Astrocyte (in vitro differentiated cells and primary cell): ENCODE results near the gene RAD50. TPM values are rescaled to one million over a fixed set of nuclear protein-coding genes. Genes with fewer than 3 reads are reported as not detected.

Source experiments
- DNase-seq: peaks from one replicate; pipeline ENCODE4 v3.0.0-alpha.2; 2010; ENCODE audit warnings: low read depth
- FAIRE-seq: peaks from 2 replicates; lab custom pipeline; 2011; peaks lifted over from hg19 to GRCh38; lab: Jason Lieb, UNC
- H2AFZ ChIP-seq: 2 replicates; pipeline ENCODE4 v1.6.0; 2012; ENCODE audit warnings: low read depth, low read length, inconsistent platforms
- H3K27ac ChIP-seq: 2 replicates; pipeline ENCODE4 v1.5.1; 2011; ENCODE audit warnings: low read depth, low read length, inconsistent platforms
- H3K27me3 ChIP-seq: 2 replicates; pipeline ENCODE4 v1.6.0; 2011; ENCODE audit warnings: low read length, inconsistent platforms; ENCODE audit not compliant: insufficient read depth
- H3K36me3 ChIP-seq: 2 replicates; pipeline ENCODE4 v1.5.1; 2011; ENCODE audit warnings: low read length, inconsistent platforms; ENCODE audit not compliant: insufficient read depth
- H3K4me1 ChIP-seq: 2 replicates; pipeline ENCODE4 v1.5.1; 2011; ENCODE audit warnings: low read length, inconsistent platforms; ENCODE audit not compliant: insufficient read depth
- H3K4me2 ChIP-seq: 2 replicates; pipeline ENCODE4 v1.6.0; 2012; ENCODE audit warnings: low read length, inconsistent platforms
- H3K4me3 ChIP-seq: 2 replicates; pipeline ENCODE4 v1.5.1; 2011; ENCODE audit warnings: low read depth, mild to moderate bottlenecking, low read length, inconsistent platforms; ENCODE audit not compliant: insufficient read depth
- H3K79me2 ChIP-seq: 2 replicates; pipeline ENCODE4 v1.6.0; 2012; ENCODE audit warnings: mild to moderate bottlenecking, low read length, inconsistent platforms; ENCODE audit not compliant: insufficient read depth
- H3K9ac ChIP-seq: 2 replicates; pipeline ENCODE4 v1.6.0; 2012; ENCODE audit warnings: mild to moderate bottlenecking, low read length, inconsistent platforms
- H3K9me3 ChIP-seq: 2 replicates; pipeline ENCODE4 v1.5.1; 2012; ENCODE audit warnings: low read depth, mild to moderate bottlenecking, low read length, inconsistent platforms; ENCODE audit not compliant: insufficient read depth
- H4K20me1 ChIP-seq: 2 replicates; pipeline ENCODE4 v1.6.0; 2012; ENCODE audit warnings: low read length, inconsistent platforms; ENCODE audit not compliant: insufficient read depth
- H3K27ac Mint-ChIP-seq: one replicate; pipeline ENCODE4 v1.8.0; 2021; ENCODE audit warnings: mild to moderate bottlenecking, mixed read lengths; ENCODE audit not compliant: unreplicated experiment
- H3K27me3 Mint-ChIP-seq: one replicate; pipeline ENCODE4 v1.8.0; 2021; ENCODE audit warnings: low read depth, mixed read lengths; ENCODE audit not compliant: unreplicated experiment
- H3K36me3 Mint-ChIP-seq: one replicate; pipeline ENCODE4 v1.8.0; 2021; ENCODE audit warnings: low read depth, mixed read lengths; ENCODE audit not compliant: unreplicated experiment
- H3K4me1 Mint-ChIP-seq: one replicate; pipeline ENCODE4 v1.8.0; 2021; ENCODE audit warnings: low read depth, mixed read lengths; ENCODE audit not compliant: unreplicated experiment
- H3K4me3 Mint-ChIP-seq: one replicate; pipeline ENCODE4 v1.8.0; 2021; ENCODE audit warnings: mild to moderate bottlenecking, moderate library complexity, mixed read lengths; ENCODE audit not compliant: unreplicated experiment
- H3K9me3 Mint-ChIP-seq: one replicate; pipeline ENCODE4 v1.8.0; 2021; ENCODE audit warnings: mild to moderate bottlenecking, mixed read lengths; ENCODE audit not compliant: unreplicated experiment
- EZH2 ChIP-seq: IDR thresholded peaks from 2 replicates; pipeline ENCODE4 v1.6.1; 2012; ENCODE audit warnings: mild to moderate bottlenecking, low read length, inconsistent platforms; ENCODE audit not compliant: insufficient read depth
- total RNA-seq: library from RNA; stranded (reverse); gene quantifications from 2 replicates; pipeline ENCODE4 v1.2.1, GENCODE V29; 2021
- TF ChIP-seq, protein P1 (sequence below): IDR thresholded peaks from 2 replicates; pipeline ENCODE4 v1.5.1; 2011; ENCODE audit warnings: low read depth, mild to moderate bottlenecking, inconsistent platforms, low read length, moderate library complexity; ENCODE audit not compliant: insufficient read depth

The RAD50 gene
- total RNA-seq, 1 donor from 2014 or later = 26.8 TPM

- no peaks in the 10 kb centered on the region for H4K20me1 ChIP-seq
- TF ChIP-seq EZH2 = no peak
- TF ChIP-seq, protein P1, sequence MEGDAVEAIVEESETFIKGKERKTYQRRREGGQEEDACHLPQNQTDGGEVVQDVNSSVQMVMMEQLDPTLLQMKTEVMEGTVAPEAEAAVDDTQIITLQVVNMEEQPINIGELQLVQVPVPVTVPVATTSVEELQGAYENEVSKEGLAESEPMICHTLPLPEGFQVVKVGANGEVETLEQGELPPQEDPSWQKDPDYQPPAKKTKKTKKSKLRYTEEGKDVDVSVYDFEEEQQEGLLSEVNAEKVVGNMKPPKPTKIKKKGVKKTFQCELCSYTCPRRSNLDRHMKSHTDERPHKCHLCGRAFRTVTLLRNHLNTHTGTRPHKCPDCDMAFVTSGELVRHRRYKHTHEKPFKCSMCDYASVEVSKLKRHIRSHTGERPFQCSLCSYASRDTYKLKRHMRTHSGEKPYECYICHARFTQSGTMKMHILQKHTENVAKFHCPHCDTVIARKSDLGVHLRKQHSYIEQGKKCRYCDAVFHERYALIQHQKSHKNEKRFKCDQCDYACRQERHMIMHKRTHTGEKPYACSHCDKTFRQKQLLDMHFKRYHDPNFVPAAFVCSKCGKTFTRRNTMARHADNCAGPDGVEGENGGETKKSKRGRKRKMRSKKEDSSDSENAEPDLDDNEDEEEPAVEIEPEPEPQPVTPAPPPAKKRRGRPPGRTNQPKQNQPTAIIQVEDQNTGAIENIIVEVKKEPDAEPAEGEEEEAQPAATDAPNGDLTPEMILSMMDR = no peak
- no peak overlapping the region for H2AFZ ChIP-seq
- H3K27ac ChIP-seq = no peak overlapping the region
- Mint-ChIP-seq H3K27ac (peak overlapping the region; percentile 20), H3K4me1 (no peaks in the 10 kb centered on the region), H3K9me3 (no peaks in the 10 kb centered on the region), H3K36me3 (peaks cover 3% of the 10 kb centered on the region), H3K4me3 (no peak overlapping the region), H3K27me3 (no peaks in the 10 kb centered on the region)
- no peak for FAIRE-seq
- H3K27me3 ChIP-seq = no peaks in the 10 kb centered on the region
- no peak overlapping the region for H3K4me3 ChIP-seq
- H3K36me3 ChIP-seq = peaks cover 5% of the 10 kb centered on the region
- DNase-seq = no peak
- H3K79me2 ChIP-seq = no peaks in the 10 kb centered on the region
- no peaks in the 10 kb centered on the region for H3K9me3 ChIP-seq
- H3K9ac ChIP-seq = no peak overlapping the region
- no peak overlapping the region for H3K4me2 ChIP-seq
- H3K4me1 ChIP-seq = no peaks in the 10 kb centered on the region
Observed at GRCh38 chr5:132622608-132623007, 65.8 kb downstream of the RAD50 start.

DNA sequence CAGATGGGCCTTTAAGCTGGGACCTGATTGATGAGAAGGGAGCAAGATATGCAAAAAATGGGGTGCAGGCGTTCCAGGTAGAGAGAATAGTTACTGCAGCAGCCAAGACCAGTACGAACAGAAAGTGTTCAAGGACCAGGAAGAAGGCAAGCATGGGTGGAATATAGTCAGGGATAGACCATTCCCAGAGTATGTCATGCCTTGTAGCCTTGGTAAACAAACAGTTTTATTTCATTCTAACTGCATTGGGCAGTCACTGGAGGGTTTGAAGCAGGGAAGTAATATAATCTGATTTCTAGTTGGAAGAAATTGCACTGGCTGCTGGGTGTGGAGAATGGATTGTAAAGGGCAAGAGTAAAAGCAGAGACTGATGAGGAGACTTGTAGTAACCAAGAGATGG is 70.7 kb downstream of the RAD50 start:
- H3K9me3 ChIP-seq = no peaks in the 10 kb centered on the region
- no peaks in the 10 kb centered on the region for H3K79me2 ChIP-seq
- H3K27ac ChIP-seq = no peak overlapping the region
- H3K9ac ChIP-seq = no peak overlapping the region
- Mint-ChIP-seq H3K27ac (no peak overlapping the region), H3K4me3 (no peak overlapping the region), H3K9me3 (peaks cover 2% of the 10 kb centered on the region), H3K36me3 (peaks cover 4% of the 10 kb centered on the region), H3K27me3 (no peaks in the 10 kb centered on the region), H3K4me1 (peaks cover 2% of the 10 kb centered on the region)
- H3K4me2 ChIP-seq = no peak overlapping the region
- DNase-seq (no peak), FAIRE-seq (no peak)
- H3K27me3 ChIP-seq = no peaks in the 10 kb centered on the region
- H3K4me3 ChIP-seq = no peak overlapping the region
- H3K4me1 ChIP-seq = no peaks in the 10 kb centered on the region
- no peaks in the 10 kb centered on the region for H4K20me1 ChIP-seq
- H3K36me3 ChIP-seq = peaks cover 2% of the 10 kb centered on the region
- no peak overlapping the region for H2AFZ ChIP-seq
- TF ChIP-seq, protein P1 = no peak
- TF ChIP-seq EZH2 = no peak

DNA sequence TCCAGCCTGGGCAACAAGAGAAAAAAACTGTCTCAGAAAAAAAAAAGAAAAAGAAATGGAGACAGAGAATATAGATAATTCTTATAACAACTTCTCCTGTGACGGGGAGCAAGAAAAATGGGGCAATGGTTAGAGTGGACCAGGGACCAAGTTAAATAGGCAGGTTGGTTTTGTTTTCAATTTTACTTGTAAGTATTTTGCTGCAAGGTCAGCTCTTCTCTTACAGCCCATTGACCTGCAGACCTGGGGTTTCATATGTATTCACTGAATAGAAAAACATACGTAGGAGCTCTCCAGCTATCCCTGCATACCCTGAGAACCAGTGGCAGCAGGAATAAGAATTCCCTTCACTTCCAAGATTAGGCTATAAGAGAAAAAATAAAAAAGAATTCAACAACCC is 72.0 kb downstream of the RAD50 start:
- FAIRE-seq = no peak
- H3K36me3 Mint-ChIP-seq = peaks cover 4% of the 10 kb centered on the region

More for the DNA sequence above, 72.0 kb downstream of the RAD50 start:
- peaks cover 2% of the 10 kb centered on the region for H3K4me1 Mint-ChIP-seq
- Histone ChIP-seq H4K20me1 (no peaks in the 10 kb centered on the region), H2AFZ (no peak overlapping the region), H3K79me2 (no peaks in the 10 kb centered on the region), H3K36me3 (peaks cover 2% of the 10 kb centered on the region), H3K4me1 (no peaks in the 10 kb centered on the region), H3K27me3 (no peaks in the 10 kb centered on the region), H3K9ac (no peak overlapping the region), H3K4me2 (no peak overlapping the region), H3K27ac (no peak overlapping the region), H3K4me3 (no peak overlapping the region), H3K9me3 (no peaks in the 10 kb centered on the region)
- H3K4me3 Mint-ChIP-seq = no peak overlapping the region
- H3K27ac Mint-ChIP-seq = no peak overlapping the region
- DNase-seq = no peak
- peaks cover 2% of the 10 kb centered on the region for H3K9me3 Mint-ChIP-seq
- H3K27me3 Mint-ChIP-seq = no peaks in the 10 kb centered on the region
- TF ChIP-seq, protein P1 = no peak
- no peak for TF ChIP-seq EZH2
